ENCODE results near the gene PRRG2.

The PRRG2 gene

GRCh38 chr19:49595819-49596404 lies 14.8 kb downstream of the PRRG2 start:
- H3K4me3 ChIP-seq (replicated peaks; ENCODE audit: low read depth, low read length), result no peak overlapping the region
- no peak for DNase-seq (ENCODE audit: extremely low read depth, low read depth)
- no peak for TF ChIP-seq CTCF (IDR thresholded peaks at IDR 0.05; ENCODE audit: low read depth, low read length, missing control alignments)

- no peak overlapping the region for H3K4me3 ChIP-seq (replicated peaks; ENCODE audit: low read depth, low read length)
- no peak for TF ChIP-seq CTCF (IDR thresholded peaks at IDR 0.05; ENCODE audit: low read depth, low read length, missing control alignments)
- DNase-seq (ENCODE audit: extremely low read depth, low read depth), result no peak
Measured at GRCh38 chr19:49596407-49596806, 15.3 kb downstream of the PRRG2 start.

GRCh38 chr19:49596954-49597702 lies 16.0 kb downstream of the PRRG2 start:
- TF ChIP-seq CTCF (IDR thresholded peaks at IDR 0.05; ENCODE audit: low read depth, low read length, missing control alignments), result no peak
- no peak for DNase-seq (ENCODE audit: extremely low read depth, low read depth)
- no peak overlapping the region for H3K4me3 ChIP-seq (replicated peaks; ENCODE audit: low read depth, low read length)

- DNase-seq (ENCODE audit: extremely low read depth, low read depth), result no peak
- no peak overlapping the region for H3K4me3 ChIP-seq (replicated peaks; ENCODE audit: low read depth, low read length)
- TF ChIP-seq CTCF (IDR thresholded peaks at IDR 0.05; ENCODE audit: low read depth, low read length, missing control alignments), result no peak
Measured at GRCh38 chr19:49597703-49597974, 16.5 kb downstream of the PRRG2 start.

GRCh38 chr19:49599378-49600295 lies 18.5 kb downstream of the PRRG2 start:
- no peak for DNase-seq (ENCODE audit: extremely low read depth, low read depth)
- no peak for TF ChIP-seq CTCF (IDR thresholded peaks at IDR 0.05; ENCODE audit: low read depth, low read length, missing control alignments)
- no peak overlapping the region for H3K4me3 ChIP-seq (replicated peaks; ENCODE audit: low read depth, low read length)

- DNase-seq (ENCODE audit: extremely low read depth, low read depth), result no peak
- TF ChIP-seq CTCF (IDR thresholded peaks at IDR 0.05; ENCODE audit: low read depth, low read length, missing control alignments), result no peak
Measured at GRCh38 chr19:49601482-49602038, 20.4 kb downstream of the PRRG2 start.

More at GRCh38 chr19:49601482-49602038, 20.4 kb downstream of the PRRG2 start:
- H3K4me3 ChIP-seq (replicated peaks; ENCODE audit: low read depth, low read length), result no peak overlapping the region

Data from HFF-Myc (cell line).